ENCODE results near the gene PAQR3. TPM values are rescaled to one million over a fixed set of nuclear protein-coding genes. Genes with fewer than 3 reads are reported as not detected.

The PAQR3 gene
- total and polyA plus RNA-seq, 2 of the 8 experiments (the other 6 are each of a cell fraction or from before 2014, with no cell fraction given), result 28.9 to 35.2 TPM

DNA sequence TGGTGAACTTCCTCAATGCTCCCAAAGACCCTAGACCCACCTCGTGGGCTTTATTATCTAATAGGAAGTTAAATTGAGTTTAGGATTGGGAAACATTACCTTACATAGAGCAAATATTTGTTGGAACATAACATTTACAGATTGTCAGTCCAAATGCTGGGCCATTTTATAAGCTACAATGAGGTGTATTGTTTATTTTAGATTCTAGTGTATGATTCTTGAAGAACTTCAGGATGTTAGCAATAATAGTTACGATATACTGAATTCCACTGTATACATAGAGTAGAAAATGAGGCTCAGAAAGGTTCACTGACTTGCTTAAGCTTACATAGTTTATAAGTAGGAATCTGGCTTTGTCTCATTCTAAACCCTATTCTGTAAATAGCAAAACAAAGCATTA lies 37.4 kb downstream of the PAQR3 start (continued):
- TF ChIP-seq, protein P1, sequence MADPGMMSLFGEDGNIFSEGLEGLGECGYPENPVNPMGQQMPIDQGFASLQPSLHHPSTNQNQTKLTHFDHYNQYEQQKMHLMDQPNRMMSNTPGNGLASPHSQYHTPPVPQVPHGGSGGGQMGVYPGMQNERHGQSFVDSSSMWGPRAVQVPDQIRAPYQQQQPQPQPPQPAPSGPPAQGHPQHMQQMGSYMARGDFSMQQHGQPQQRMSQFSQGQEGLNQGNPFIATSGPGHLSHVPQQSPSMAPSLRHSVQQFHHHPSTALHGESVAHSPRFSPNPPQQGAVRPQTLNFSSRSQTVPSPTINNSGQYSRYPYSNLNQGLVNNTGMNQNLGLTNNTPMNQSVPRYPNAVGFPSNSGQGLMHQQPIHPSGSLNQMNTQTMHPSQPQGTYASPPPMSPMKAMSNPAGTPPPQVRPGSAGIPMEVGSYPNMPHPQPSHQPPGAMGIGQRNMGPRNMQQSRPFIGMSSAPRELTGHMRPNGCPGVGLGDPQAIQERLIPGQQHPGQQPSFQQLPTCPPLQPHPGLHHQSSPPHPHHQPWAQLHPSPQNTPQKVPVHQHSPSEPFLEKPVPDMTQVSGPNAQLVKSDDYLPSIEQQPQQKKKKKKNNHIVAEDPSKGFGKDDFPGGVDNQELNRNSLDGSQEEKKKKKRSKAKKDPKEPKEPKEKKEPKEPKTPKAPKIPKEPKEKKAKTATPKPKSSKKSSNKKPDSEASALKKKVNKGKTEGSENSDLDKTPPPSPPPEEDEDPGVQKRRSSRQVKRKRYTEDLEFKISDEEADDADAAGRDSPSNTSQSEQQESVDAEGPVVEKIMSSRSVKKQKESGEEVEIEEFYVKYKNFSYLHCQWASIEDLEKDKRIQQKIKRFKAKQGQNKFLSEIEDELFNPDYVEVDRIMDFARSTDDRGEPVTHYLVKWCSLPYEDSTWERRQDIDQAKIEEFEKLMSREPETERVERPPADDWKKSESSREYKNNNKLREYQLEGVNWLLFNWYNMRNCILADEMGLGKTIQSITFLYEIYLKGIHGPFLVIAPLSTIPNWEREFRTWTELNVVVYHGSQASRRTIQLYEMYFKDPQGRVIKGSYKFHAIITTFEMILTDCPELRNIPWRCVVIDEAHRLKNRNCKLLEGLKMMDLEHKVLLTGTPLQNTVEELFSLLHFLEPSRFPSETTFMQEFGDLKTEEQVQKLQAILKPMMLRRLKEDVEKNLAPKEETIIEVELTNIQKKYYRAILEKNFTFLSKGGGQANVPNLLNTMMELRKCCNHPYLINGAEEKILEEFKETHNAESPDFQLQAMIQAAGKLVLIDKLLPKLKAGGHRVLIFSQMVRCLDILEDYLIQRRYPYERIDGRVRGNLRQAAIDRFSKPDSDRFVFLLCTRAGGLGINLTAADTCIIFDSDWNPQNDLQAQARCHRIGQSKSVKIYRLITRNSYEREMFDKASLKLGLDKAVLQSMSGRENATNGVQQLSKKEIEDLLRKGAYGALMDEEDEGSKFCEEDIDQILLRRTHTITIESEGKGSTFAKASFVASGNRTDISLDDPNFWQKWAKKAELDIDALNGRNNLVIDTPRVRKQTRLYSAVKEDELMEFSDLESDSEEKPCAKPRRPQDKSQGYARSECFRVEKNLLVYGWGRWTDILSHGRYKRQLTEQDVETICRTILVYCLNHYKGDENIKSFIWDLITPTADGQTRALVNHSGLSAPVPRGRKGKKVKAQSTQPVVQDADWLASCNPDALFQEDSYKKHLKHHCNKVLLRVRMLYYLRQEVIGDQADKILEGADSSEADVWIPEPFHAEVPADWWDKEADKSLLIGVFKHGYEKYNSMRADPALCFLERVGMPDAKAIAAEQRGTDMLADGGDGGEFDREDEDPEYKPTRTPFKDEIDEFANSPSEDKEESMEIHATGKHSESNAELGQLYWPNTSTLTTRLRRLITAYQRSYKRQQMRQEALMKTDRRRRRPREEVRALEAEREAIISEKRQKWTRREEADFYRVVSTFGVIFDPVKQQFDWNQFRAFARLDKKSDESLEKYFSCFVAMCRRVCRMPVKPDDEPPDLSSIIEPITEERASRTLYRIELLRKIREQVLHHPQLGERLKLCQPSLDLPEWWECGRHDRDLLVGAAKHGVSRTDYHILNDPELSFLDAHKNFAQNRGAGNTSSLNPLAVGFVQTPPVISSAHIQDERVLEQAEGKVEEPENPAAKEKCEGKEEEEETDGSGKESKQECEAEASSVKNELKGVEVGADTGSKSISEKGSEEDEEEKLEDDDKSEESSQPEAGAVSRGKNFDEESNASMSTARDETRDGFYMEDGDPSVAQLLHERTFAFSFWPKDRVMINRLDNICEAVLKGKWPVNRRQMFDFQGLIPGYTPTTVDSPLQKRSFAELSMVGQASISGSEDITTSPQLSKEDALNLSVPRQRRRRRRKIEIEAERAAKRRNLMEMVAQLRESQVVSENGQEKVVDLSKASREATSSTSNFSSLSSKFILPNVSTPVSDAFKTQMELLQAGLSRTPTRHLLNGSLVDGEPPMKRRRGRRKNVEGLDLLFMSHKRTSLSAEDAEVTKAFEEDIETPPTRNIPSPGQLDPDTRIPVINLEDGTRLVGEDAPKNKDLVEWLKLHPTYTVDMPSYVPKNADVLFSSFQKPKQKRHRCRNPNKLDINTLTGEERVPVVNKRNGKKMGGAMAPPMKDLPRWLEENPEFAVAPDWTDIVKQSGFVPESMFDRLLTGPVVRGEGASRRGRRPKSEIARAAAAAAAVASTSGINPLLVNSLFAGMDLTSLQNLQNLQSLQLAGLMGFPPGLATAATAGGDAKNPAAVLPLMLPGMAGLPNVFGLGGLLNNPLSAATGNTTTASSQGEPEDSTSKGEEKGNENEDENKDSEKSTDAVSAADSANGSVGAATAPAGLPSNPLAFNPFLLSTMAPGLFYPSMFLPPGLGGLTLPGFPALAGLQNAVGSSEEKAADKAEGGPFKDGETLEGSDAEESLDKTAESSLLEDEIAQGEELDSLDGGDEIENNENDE (IDR thresholded peaks at IDR 0.05; ENCODE audit: insufficient replicate concordance, low read length), result no peak
- TF ChIP-seq, protein P2, sequence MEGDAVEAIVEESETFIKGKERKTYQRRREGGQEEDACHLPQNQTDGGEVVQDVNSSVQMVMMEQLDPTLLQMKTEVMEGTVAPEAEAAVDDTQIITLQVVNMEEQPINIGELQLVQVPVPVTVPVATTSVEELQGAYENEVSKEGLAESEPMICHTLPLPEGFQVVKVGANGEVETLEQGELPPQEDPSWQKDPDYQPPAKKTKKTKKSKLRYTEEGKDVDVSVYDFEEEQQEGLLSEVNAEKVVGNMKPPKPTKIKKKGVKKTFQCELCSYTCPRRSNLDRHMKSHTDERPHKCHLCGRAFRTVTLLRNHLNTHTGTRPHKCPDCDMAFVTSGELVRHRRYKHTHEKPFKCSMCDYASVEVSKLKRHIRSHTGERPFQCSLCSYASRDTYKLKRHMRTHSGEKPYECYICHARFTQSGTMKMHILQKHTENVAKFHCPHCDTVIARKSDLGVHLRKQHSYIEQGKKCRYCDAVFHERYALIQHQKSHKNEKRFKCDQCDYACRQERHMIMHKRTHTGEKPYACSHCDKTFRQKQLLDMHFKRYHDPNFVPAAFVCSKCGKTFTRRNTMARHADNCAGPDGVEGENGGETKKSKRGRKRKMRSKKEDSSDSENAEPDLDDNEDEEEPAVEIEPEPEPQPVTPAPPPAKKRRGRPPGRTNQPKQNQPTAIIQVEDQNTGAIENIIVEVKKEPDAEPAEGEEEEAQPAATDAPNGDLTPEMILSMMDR (IDR thresholded peaks at IDR 0.05; ENCODE audit: control extremely low read depth in 1 of 3, insufficient read depth in 1 of 3, low read depth in 1 of 3, low read length in 3 of 3), result no peak
- TF ChIP-seq MAX (IDR thresholded peaks at IDR 0.05), result no peak
- no peak for TF ChIP-seq SUZ12 (IDR thresholded peaks at IDR 0.05; ENCODE audit: low read length)
- TF ChIP-seq ASH2L (IDR thresholded peaks at IDR 0.05; ENCODE audit: low read length), result no peak

Measured in H1 (cell line).